AG09319 (cell line): ENCODE results near the gene POFUT2.

Source experiments
- DNase-seq: peaks from one replicate; pipeline ENCODE4 v3.0.0-alpha.2; 2010; ENCODE audit warnings: low read depth; ENCODE audit errors: extremely low read depth
- CTCF ChIP-seq: IDR thresholded peaks from 2 replicates; pipeline ENCODE4 v1.5.1; 2011; ENCODE audit warnings: low read depth, mild to moderate bottlenecking, inconsistent platforms, low read length, moderate library complexity

The POFUT2 gene

GRCh38 chr21:45306453-45306831 is 18.7 kb upstream of the POFUT2 start:
- DNase-seq: no peak
- no peak for TF ChIP-seq CTCF

DNA sequence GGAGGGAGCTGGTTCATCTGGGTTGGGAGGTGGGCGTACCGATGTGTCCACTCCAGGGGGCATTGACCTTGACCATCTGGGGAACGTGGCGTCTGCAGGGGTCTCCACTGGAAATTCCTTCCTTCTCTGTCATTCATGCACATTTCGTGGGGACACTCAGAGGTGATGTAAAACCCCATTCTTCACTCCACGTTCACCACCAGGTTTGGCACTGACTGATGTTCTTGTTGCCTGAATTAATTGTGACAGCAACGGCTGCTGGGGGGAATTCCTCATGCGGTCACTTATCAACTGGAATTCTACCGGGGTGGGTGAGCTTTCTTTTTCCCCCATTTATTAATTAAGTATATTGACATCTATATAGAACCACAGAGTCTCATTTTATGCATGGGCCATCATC is 18.1 kb upstream of the POFUT2 start:
- no peak for TF ChIP-seq CTCF
- no peak for DNase-seq

GRCh38 chr21:45304945-45305344 is 17.2 kb upstream of the POFUT2 start:
- DNase-seq: no peak

DNA sequence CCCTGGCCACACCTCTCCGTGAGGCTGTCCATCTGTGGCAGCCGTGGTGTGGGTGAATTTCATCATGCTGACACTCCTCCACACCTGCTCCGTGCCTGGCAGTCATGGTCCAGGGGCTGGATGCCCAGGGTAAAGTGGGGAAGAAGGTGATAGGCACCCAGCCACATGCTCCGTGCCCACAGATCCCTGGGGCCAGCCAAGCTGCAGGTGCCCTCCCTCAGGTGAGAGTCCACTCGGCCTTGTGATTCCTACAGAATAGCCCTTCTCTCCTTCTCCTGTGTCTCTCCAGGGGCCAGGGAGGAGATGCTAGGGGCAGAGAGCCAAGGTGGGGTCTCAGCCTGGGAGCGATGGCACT is 16.8 kb upstream of the POFUT2 start:
- TF ChIP-seq CTCF: no peak
- DNase-seq: no peak

More at GRCh38 chr21:45304945-45305344, 17.2 kb upstream of the POFUT2 start:
- no peak for TF ChIP-seq CTCF

GRCh38 chr21:45303751-45304475 is 16.2 kb upstream of the POFUT2 start:
- DNase-seq: no peak
- no peak for TF ChIP-seq CTCF

GRCh38 chr21:45303091-45303615 is 15.5 kb upstream of the POFUT2 start:
- DNase-seq: no peak
- TF ChIP-seq CTCF: no peak

GRCh38 chr21:45302082-45303061 is 14.7 kb upstream of the POFUT2 start:
- no peak for DNase-seq
- no peak for TF ChIP-seq CTCF
